Mesendoderm (in vitro differentiated cells): ENCODE measurements around the gene MACROD1.
"Not testable (repeated sequence)": the region's sequence is repeated elsewhere in the genome, so short reads cannot be mapped to it uniquely, and the experiment has no call there.

ENCODE experiments used
- DNase-seq: peaks from one replicate; pipeline ENCODE4 v3.0.0; 2013
- H2AK5ac ChIP-seq: 2 replicates; pipeline ENCODE4 v1.6.1; 2013; ENCODE audit warnings: low read length, inconsistent platforms
- H2BK120ac ChIP-seq: 2 replicates; pipeline ENCODE4 v1.6.1; 2013; ENCODE audit warnings: low read depth, mild to moderate bottlenecking, low read length, moderate library complexity, mixed read lengths
- H2BK15ac ChIP-seq: replicated peaks from 2 replicates; pipeline ENCODE4 v1.6.1; 2013; ENCODE audit warnings: low read depth, mild to moderate bottlenecking, moderate library complexity
- H2BK5ac ChIP-seq: 2 replicates; pipeline ENCODE4 v1.6.1; 2013; ENCODE audit warnings: low read length, inconsistent platforms
- H3K18ac ChIP-seq: 2 replicates; pipeline ENCODE4 v1.6.1; 2013; ENCODE audit warnings: mild to moderate bottlenecking, low read length, mixed read lengths
- H3K23ac ChIP-seq: one replicate; pipeline ENCODE4 v1.6.1; 2013; ENCODE audit warnings: low read length
- H3K27ac ChIP-seq: 2 replicates; pipeline ENCODE4 v1.5.1; 2013; ENCODE audit warnings: low read depth, mild to moderate bottlenecking, inconsistent platforms, low read length, moderate library complexity
- H3K27me3 ChIP-seq: 2 replicates; pipeline ENCODE4 v1.6.1; 2013; ENCODE audit warnings: low read length, control low read depth, mild to moderate bottlenecking, inconsistent platforms; ENCODE audit not compliant: insufficient read depth, poor library complexity
- H3K36me3 ChIP-seq: 2 replicates; pipeline ENCODE4 v1.6.1; 2013; ENCODE audit warnings: low read length, inconsistent platforms; ENCODE audit not compliant: control insufficient read depth, insufficient read depth
- H3K4ac ChIP-seq: one replicate; pipeline ENCODE4 v1.6.1; 2013; ENCODE audit warnings: low read depth, mild to moderate bottlenecking, low read length, moderate library complexity
- H3K4me1 ChIP-seq: 2 replicates; pipeline ENCODE4 v1.6.1; 2013; ENCODE audit warnings: low read depth, low read length, inconsistent platforms; ENCODE audit not compliant: control insufficient read depth
- H3K4me2 ChIP-seq: 2 replicates; pipeline ENCODE4 v1.6.1; 2013; ENCODE audit warnings: low read length
- H3K4me3 ChIP-seq: 2 replicates; pipeline ENCODE4 v1.5.1; 2013; ENCODE audit warnings: mild to moderate bottlenecking, low read length
- H3K56ac ChIP-seq: one replicate; pipeline ENCODE4 v1.6.1; 2013; ENCODE audit warnings: low read length
- H3K79me1 ChIP-seq: 2 replicates; pipeline ENCODE4 v1.6.1; 2013; ENCODE audit warnings: low read length, inconsistent platforms
- H3K79me2 ChIP-seq: 2 replicates; pipeline ENCODE4 v1.6.1; 2013; ENCODE audit warnings: mild to moderate bottlenecking, low read length; ENCODE audit not compliant: control insufficient read depth, insufficient read depth
- H3K9ac ChIP-seq: 2 replicates; pipeline ENCODE4 v1.6.1; 2013; ENCODE audit warnings: low read length, inconsistent platforms
- H4K5ac ChIP-seq: one replicate; pipeline ENCODE4 v1.6.1; 2013; ENCODE audit warnings: low read length
- H4K8ac ChIP-seq: one replicate; pipeline ENCODE4 v1.6.1; 2013; ENCODE audit warnings: low read depth, mild to moderate bottlenecking, control low read depth, low read length, moderate library complexity
- WGBS: extraction: QIAGEN DNeasy Blood & Tissue Kit; methylation state at CpG from one replicate; pipeline ENCODE4 v1.1.7; 2013; ENCODE audit warnings: low lambda C conversion rate, missing lambda C conversion rate; ENCODE audit not compliant: insufficient coverage; ENCODE audit errors: extremely low coverage; 5-methylcytosine and 5-hydroxymethylcytosine counted together

Gene MACROD1

DNA sequence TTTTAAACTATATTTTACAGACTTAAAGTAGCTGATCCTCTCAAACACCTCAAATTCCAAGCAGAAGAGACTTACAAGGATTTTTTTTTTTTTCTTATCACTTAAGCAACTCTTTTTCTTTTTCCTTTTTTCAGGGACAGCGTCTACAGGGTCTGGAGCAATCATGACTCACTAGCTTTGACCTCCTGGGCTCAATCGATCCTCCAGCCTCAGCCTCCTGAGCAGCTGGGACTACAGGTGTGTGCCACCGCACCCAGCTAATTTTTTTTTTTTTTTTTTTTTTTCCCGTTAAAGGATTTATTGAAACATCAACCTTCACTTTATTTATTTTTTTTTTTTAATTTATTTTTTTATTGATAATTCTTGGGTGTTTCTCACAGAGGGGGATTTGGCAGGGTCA lies 4.5 kb upstream of the MACROD1 start:
- Histone ChIP-seq H2BK15ac (no peak overlapping the region), H3K4me1 (no peaks in the 10 kb centered on the region), H3K56ac (no peak overlapping the region), H4K5ac (no peak overlapping the region), H3K79me2 (no peaks in the 10 kb centered on the region), H2BK120ac (no peak overlapping the region), H3K23ac (no peak overlapping the region), H2BK5ac (no peak overlapping the region), H3K27me3 (no peaks in the 10 kb centered on the region), H3K36me3 (no peaks in the 10 kb centered on the region), H3K4me3 (no peak overlapping the region), H3K9ac (no peak overlapping the region), H3K79me1 (no peaks in the 10 kb centered on the region), H3K27ac (no peak overlapping the region), H2AK5ac (no peak overlapping the region), H4K8ac (no peak overlapping the region), H3K18ac (no peak overlapping the region), H3K4me2 (no peak overlapping the region), H3K4ac (no peak overlapping the region)
- DNase-seq = no peak
- WGBS = no CpG with 5 or more reads among the region's 4 CpGs

DNA sequence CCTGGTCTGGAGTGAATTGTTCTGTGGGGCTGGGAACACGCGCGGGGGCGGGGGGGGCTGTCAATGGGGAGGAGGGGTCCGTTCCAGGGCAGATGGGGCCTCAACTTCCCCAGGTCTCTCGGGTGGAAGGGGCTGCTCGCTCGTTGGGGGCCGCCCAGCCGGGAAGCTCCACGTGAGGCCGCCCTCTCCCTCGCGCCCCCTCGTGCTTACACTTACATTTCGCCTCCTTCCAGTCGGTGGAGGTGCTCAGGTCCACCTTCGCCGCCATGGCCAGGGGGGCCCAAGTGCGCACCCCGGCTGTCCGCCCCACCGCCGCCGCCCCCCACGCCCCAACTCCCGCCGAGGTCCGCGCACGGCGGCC lies 452 bp downstream of the MACROD1 start:
- no peak overlapping the region for H2BK120ac ChIP-seq
- H3K9ac ChIP-seq = peak overlapping the region; percentile 71
- WGBS = no CpG with 5 or more reads among the region's 32 CpGs
- H3K27me3 ChIP-seq = no peaks in the 10 kb centered on the region
- no peak overlapping the region for H2BK5ac ChIP-seq
- H3K4me3 ChIP-seq = no peak overlapping the region
- H4K8ac ChIP-seq = no peak overlapping the region
- H3K56ac ChIP-seq = peak overlapping the region; percentile 86
- H3K36me3 ChIP-seq = no peaks in the 10 kb centered on the region
- peak overlapping the region; percentile 39 for H3K4ac ChIP-seq
- peak overlapping the region; percentile 66 for H3K4me2 ChIP-seq
- no peak overlapping the region for H4K5ac ChIP-seq
- H3K79me1 ChIP-seq = no peaks in the 10 kb centered on the region
- H3K27ac ChIP-seq = no peak overlapping the region
- H3K23ac ChIP-seq = no peak overlapping the region
- H3K18ac ChIP-seq = peak overlapping the region; percentile 70
- H2BK15ac ChIP-seq = no peak overlapping the region
- H2AK5ac ChIP-seq = no peak overlapping the region
- H3K79me2 ChIP-seq = no peaks in the 10 kb centered on the region
- H3K4me1 ChIP-seq = peaks cover 5% of the 10 kb centered on the region
- DNase-seq = no peak

DNA sequence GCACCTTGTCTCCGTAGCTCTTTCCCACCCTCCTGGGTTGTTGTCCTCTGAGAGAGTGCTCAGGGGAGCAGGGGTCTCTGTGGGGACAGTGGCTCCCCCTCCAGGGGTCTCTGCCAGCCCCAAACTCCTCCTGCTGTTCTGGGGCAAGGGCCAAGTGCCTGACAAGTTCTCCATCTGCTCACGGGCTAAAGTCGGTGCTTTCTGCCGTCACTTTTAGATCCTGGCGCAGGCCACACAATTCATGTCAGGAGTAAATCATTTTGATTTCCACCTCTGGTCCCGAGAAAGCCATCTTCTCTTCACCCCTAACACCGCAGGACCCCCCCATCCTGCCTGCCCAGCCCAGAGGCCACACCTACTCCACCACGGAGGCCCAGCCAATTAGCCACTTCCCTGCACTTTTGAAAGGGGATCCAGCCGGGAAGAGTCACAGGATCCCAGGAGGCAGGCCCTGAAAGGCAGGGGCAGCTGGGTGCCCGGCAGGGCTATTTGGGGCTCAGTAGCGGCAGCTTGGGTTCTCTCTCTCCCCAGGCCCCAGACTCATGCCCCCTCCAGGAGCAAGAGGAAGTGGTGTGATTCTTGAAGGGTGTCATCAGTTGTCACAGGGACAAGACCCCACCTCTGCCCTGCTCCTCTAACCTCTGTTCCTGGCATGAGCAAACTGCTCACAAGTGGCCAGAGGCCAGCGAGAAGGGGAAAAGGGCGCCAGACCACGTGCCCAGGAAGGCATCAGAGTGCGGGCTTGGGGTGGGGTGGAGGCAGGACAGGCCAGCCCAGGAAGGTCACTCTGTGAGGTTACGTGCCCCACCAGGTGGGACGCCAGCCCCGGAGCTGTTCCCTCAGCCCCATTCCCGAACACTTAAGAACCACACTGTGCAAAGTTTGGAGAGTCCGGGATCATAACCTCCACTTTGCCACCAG lies 1.3 kb downstream of the MACROD1 start:
- no CpG with 5 or more reads among the region's 20 CpGs for WGBS
- no peak overlapping the region for H2BK15ac ChIP-seq
- H3K36me3 ChIP-seq = no peaks in the 10 kb centered on the region
- H3K79me2 ChIP-seq = no peaks in the 10 kb centered on the region
- peak; percentile 33 for DNase-seq
- no peak overlapping the region for H2BK120ac ChIP-seq
- peak overlapping the region; percentile 86 for H3K56ac ChIP-seq
- no peak overlapping the region for H3K4me3 ChIP-seq
- peak overlapping the region; percentile 59 for H3K4me2 ChIP-seq
- H3K23ac ChIP-seq = peak overlapping the region; percentile 80
- H2AK5ac ChIP-seq = no peak overlapping the region
- H3K79me1 ChIP-seq = no peaks in the 10 kb centered on the region
- H3K18ac ChIP-seq = no peak overlapping the region
- H3K4me1 ChIP-seq = peaks cover 5% of the 10 kb centered on the region
- H4K5ac ChIP-seq = no peak overlapping the region
- no peak overlapping the region for H2BK5ac ChIP-seq
- peak overlapping the region; percentile 39 for H3K4ac ChIP-seq
- H3K27me3 ChIP-seq = no peaks in the 10 kb centered on the region
- no peak overlapping the region for H4K8ac ChIP-seq
- no peak overlapping the region for H3K27ac ChIP-seq
- H3K9ac ChIP-seq = peak overlapping the region; percentile 51

DNA sequence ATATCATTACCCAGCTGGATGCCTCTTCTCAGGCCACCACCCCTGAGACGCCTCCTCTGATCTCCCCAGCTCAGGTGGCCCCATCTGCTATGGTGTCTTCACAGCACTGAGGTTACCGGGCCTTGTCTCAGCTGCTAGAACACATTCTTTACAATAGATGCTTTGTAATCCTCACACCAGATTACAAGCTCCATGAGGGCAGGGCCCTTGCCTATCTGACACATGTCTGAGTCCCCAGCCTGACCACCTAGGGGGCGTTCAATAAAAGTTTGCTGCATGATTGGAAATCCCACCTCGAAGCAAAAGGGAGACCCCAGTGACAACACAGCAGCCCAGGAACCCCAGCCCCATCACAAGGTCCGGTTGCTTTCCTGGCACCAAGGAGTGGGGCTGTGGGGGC lies 2.0 kb downstream of the MACROD1 start:
- Histone ChIP-seq H3K56ac (no peak overlapping the region), H2AK5ac (no peak overlapping the region), H3K79me2 (no peaks in the 10 kb centered on the region), H3K9ac (no peak overlapping the region), H3K4me3 (no peak overlapping the region), H3K4me2 (no peak overlapping the region), H3K18ac (no peak overlapping the region), H2BK120ac (no peak overlapping the region), H3K4ac (no peak overlapping the region), H4K8ac (no peak overlapping the region), H4K5ac (no peak overlapping the region), H3K27ac (no peak overlapping the region), H3K23ac (no peak overlapping the region), H3K27me3 (no peaks in the 10 kb centered on the region), H2BK5ac (no peak overlapping the region), H2BK15ac (no peak overlapping the region), H3K4me1 (peaks cover 5% of the 10 kb centered on the region), H3K36me3 (no peaks in the 10 kb centered on the region), H3K79me1 (no peaks in the 10 kb centered on the region)
- DNase-seq = peak; percentile 16
- WGBS = no CpG with 5 or more reads among the region's 5 CpGs

DNA sequence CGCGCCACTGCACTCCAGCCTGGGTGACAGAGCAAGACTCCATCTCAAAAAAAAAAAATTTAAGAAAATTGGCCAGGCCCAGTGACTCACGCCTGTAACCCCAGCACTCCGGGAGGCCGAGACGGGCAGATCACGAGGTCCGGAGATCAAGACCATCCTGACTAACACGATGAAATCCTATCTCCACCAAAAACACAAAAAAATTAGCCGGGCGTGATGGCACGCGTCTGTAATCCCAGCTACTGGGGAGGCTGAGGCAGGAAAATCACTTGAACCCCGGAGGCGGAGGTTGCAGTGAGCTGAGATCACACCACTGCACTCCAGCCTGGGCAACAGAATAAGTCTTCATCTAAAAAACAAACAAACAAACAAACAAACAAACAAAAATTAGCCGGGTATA lies 3.1 kb downstream of the MACROD1 start:
- not testable (repeated sequence) for H2BK120ac ChIP-seq, H3K4me1 ChIP-seq, H3K79me2 ChIP-seq, H3K27me3 ChIP-seq, H2BK15ac ChIP-seq, H3K9ac ChIP-seq, DNase-seq, H3K56ac ChIP-seq, H3K18ac ChIP-seq, H2BK5ac ChIP-seq, H3K23ac ChIP-seq, H3K4me2 ChIP-seq, H3K4me3 ChIP-seq, H3K27ac ChIP-seq, H4K8ac ChIP-seq, H2AK5ac ChIP-seq, H4K5ac ChIP-seq, H3K79me1 ChIP-seq, H3K4ac ChIP-seq, H3K36me3 ChIP-seq
- WGBS = no CpG with 5 or more reads among the region's 16 CpGs

DNA sequence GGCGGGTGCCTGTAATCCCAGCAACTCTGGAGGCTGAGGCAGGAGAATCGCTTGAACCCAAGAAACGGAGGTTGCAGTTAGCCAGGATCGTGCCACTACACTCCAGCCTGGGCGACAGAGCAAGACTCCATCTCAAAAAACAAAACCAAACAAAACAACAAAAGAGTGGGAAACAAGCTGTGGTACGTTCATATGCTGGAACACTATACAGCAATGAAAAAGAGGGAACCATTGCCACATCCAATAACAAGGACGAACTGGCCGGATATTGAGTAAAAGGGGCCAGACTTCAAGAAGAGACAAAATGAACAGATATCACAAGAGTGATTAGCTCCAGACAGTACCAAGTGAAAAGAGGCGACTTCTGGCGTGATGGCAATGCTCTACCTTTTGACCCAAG lies 4.9 kb downstream of the MACROD1 start:
- Histone ChIP-seq H3K4me1 (peaks cover 5% of the 10 kb centered on the region), H3K9ac (no peak overlapping the region), H3K4me2 (no peak overlapping the region), H3K56ac (no peak overlapping the region), H3K27me3 (no peaks in the 10 kb centered on the region), H2AK5ac (no peak overlapping the region), H3K4me3 (no peak overlapping the region), H2BK15ac (no peak overlapping the region), H3K23ac (no peak overlapping the region), H3K79me1 (no peaks in the 10 kb centered on the region), H4K8ac (no peak overlapping the region), H3K79me2 (no peaks in the 10 kb centered on the region), H3K27ac (no peak overlapping the region), H3K18ac (no peak overlapping the region), H3K4ac (no peak overlapping the region), H3K36me3 (no peaks in the 10 kb centered on the region), H4K5ac (no peak overlapping the region), H2BK120ac (no peak overlapping the region), H2BK5ac (no peak overlapping the region)
- no CpG with 5 or more reads among the region's 10 CpGs for WGBS
- no peak for DNase-seq
